ENCODE data around the gene MKRN1. TPM values are rescaled to one million over a fixed set of nuclear protein-coding genes. Genes with fewer than 3 reads are reported as not detected.
"Not testable (repeated sequence)": the region's sequence is repeated elsewhere in the genome, so short reads cannot be mapped to it uniquely, and the experiment has no call there.

Gene MKRN1
- total RNA-seq, 4 donors from 2014 or later, result 60.2 to 87.9 (median 69.1) TPM

DNA sequence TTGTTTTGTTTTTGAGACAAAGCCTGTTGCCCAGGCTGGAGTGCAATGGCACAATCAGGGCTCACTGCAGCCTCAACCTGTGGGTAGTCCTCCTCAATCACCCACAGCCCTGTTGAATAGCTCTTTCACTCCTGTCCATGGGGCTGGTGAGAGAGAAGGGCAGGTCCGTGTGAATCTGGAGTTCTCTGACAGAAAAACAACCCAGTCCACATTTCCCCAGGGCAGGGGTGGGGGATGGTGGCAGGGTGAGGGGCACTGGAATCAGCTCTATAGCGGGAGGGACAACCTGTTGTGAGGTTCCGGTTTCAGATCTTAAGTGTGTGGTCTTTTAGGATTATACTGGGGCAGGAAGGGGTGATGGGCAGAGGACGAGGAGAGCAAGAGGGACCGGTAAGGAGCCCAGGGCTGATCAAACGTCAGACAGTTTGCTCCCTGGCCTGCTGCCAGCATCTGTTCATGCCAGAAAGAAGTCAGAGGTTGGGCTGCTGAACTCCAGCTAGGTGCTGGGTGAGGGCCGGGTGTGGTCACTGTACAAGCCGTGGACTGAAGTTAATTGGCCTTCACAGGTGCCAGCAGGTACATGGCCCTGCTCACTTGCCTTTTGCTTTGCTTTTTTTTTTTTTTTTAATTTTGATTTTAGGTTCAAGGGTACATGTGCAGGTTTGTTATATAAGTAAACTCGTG is 33.2 kb upstream of the MKRN1 start:
- Histone ChIP-seq H3K36me3 (no peaks in the 10 kb centered on the region), H3K9me3 (no peaks in the 10 kb centered on the region), H3K4me3 (replicated peaks in 1 of 3) (no peak overlapping the region), H3K27ac (no peak overlapping the region), H3K4me1 (no peaks in the 10 kb centered on the region), H3K27me3 (no peaks in the 10 kb centered on the region)
- TF ChIP-seq CTCF (IDR thresholded peaks at IDR 0.05) (no peak), POLR2A (IDR thresholded peaks at IDR 0.05) (no peak)
- intact Hi-C loops (cut with DNase I), result loop anchor here (10.0 kb wide), 1 partner anchor 502 kb away; the partner anchor contains the start of gene MRPS33
- WGBS, 2 donors, result 22 to 23% methylated on average over 9 of the region's 9 CpGs
- DNase-seq, result peak; percentile 59 to 64

DNA sequence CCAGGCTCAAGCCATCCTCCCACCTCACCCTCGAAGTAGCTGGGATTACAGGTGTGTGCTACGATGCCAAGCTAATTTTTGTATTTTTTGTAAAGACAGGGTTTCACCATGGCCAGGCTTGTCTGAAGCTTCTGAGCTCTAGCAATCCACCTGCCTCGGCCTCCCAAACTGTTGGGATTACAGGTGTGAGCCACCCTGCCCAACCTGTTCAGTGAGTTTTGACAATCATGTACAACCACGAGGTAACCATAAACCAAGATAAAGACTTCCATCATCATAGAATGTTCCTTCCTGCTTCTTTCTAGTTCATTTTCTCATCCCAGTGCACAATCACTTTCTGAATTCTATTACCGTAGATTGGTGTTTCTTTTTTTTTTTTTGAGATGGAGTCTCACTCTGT is 30.5 kb upstream of the MKRN1 start:
- Histone ChIP-seq H3K36me3 (no peaks in the 10 kb centered on the region), H3K4me3 (replicated peaks in 1 of 3) (no peak overlapping the region), H3K9me3 (no peaks in the 10 kb centered on the region), H3K27ac (no peak overlapping the region), H3K27me3 (no peaks in the 10 kb centered on the region), H3K4me1 (no peaks in the 10 kb centered on the region)
- 69 to 73% methylated on average over 4 of the region's 5 CpGs for WGBS, 2 donors
- TF ChIP-seq POLR2A (IDR thresholded peaks at IDR 0.05) (no peak), CTCF (IDR thresholded peaks at IDR 0.05) (no peak)
- intact Hi-C loops (cut with DNase I), result loop anchor here (10.0 kb wide), 1 partner anchor 505 kb away; the partner anchor contains the start of gene MRPS33
- DNase-seq, result no peak

DNA sequence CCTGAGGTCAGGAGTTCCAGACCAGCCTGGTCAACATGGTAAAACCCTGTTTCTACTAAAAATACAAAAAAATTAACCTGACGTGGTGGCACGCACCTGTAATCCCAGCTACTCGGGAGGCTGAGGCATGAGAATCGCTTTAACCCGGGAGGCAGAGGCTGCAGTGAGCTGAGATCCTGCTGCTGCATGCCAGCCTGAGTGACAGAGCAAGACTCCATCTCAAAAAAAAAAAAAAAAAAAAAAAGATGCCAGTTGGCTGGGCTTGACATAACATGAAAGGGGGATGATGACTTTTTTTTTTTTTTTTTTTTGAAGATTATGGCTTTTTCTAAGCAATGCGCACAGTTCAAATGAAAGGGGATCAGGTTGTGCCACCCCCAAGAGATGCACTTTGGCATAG is 28.3 kb upstream of the MKRN1 start:
- WGBS, 2 donors, result 88% methylated on average over 6 of the region's 6 CpGs
- intact Hi-C loops (cut with DNase I); H3K27me3 ChIP-seq; H3K4me3 ChIP-seq (replicated peaks in 1 of 3); DNase-seq; H3K27ac ChIP-seq; H3K9me3 ChIP-seq; H3K4me1 ChIP-seq; H3K36me3 ChIP-seq: not testable (repeated sequence)

DNA sequence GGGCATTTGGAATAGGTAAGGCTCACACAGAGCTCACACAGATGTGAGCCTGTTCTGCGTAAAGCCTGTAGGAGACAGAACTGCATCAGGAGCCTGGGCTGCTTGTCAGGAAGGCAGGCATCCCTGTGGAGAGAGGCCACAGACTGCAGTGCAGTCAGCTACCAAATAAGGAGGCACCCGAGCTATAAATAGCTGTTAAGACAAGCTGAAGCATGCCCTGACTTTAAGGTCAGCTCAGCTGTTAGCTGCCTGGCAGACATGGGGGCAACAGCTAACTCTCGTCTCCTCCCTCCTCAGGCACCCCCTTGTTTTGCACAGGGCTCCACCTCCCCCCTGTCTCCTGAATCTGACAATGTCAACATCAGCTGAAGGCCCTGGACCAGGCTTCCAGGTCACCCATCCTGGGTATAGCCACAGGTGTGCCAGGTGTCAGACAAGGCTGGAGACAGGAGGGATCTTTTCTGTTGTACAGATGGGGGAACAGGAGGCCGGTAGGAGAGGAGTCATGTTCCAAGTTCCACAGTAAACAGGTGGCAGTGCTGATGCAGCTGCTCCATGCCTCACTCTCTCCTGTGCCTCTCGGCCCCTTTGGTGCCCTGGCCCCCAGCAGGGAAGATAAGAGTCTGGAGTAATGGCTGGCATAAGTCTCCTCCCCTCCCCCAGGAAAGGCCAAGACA is 27.6 kb upstream of the MKRN1 start:
- Histone ChIP-seq H3K9me3 (no peaks in the 10 kb centered on the region), H3K4me3 (replicated peaks in 1 of 3) (no peak overlapping the region), H3K27me3 (no peaks in the 10 kb centered on the region), H3K4me1 (no peaks in the 10 kb centered on the region), H3K27ac (no peak overlapping the region), H3K36me3 (no peaks in the 10 kb centered on the region)
- TF ChIP-seq POLR2A (IDR thresholded peaks at IDR 0.05), result no peak
- TF ChIP-seq CTCF (IDR thresholded peaks at IDR 0.05), result no peak
- intact Hi-C loops (cut with DNase I), result no loop called here
- 64 to 65% methylated on average over 5 of the region's 5 CpGs for WGBS, 2 donors
- no peak for DNase-seq

DNA sequence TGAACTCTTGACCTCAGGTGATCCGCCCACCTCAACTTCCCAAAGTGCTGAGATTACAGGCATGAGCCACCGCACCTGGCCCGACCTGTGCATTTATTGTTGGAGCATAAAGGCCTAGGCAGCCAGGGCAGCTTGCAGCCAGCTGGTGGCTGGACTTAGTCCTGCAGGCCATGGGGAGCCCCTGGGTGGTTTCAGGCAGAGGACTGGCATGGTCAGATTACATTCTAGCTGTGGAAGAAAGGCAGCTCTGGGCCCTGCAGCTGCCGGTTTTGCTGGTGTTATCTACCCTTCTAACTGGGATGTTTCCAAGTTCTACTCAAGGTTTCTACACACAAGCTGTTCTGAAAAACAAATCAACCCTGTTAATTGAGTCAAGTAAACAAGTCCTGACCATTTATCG is 22.7 kb upstream of the MKRN1 start:
- H3K27ac ChIP-seq, result no peak overlapping the region
- H3K4me3 ChIP-seq (replicated peaks in 1 of 3), result no peak overlapping the region
- TF ChIP-seq CTCF (IDR thresholded peaks at IDR 0.05), result no peak
- no peak for TF ChIP-seq POLR2A (IDR thresholded peaks at IDR 0.05)
- no peaks in the 10 kb centered on the region for H3K27me3 ChIP-seq
- no peaks in the 10 kb centered on the region for H3K9me3 ChIP-seq
- DNase-seq, result no peak
- intact Hi-C loops (cut with DNase I), result no loop called here
- WGBS, 2 donors, result 81 to 88% methylated on average over 5 of the region's 5 CpGs
- no peaks in the 10 kb centered on the region for H3K36me3 ChIP-seq
- no peaks in the 10 kb centered on the region for H3K4me1 ChIP-seq

DNA sequence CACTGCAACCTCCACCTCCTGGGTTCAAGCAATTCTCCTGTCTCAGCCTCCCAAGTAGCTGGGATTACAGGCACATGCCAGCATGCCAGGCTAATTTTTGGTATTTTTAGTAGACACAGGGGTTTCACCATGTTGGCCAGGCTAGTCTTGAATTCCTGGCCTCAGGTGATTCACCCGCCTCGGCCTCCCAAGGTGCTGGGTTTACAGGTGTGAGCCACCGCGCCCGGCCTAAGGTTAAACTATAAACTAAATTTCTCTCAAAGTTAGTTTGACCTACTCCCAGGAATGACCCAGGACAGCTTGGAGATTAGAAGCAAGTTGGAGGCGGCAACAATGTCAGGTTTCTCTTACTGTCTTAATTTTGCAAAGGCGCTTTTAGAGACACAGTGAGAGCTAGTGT is 18.5 kb upstream of the MKRN1 start:
- H3K36me3 ChIP-seq; DNase-seq; H3K27me3 ChIP-seq; intact Hi-C loops (cut with DNase I); H3K9me3 ChIP-seq; H3K27ac ChIP-seq; H3K4me3 ChIP-seq (replicated peaks in 1 of 3); H3K4me1 ChIP-seq: not testable (repeated sequence)
- 97% methylated on average over 7 of the region's 7 CpGs for WGBS, 2 donors

Measured in thyroid gland (tissue), 4 donors.